HUES64 (cell line): ENCODE measurements around the gene APOBEC2.

Experiments
- H3K27ac ChIP-seq: 2 replicates; pipeline ENCODE4 v1.7.0; 2013; ENCODE audit warnings: low read depth, low read length, inconsistent platforms
- H3K27me3 ChIP-seq: 2 replicates; pipeline ENCODE4 v1.6.1; 2013; ENCODE audit warnings: mild to moderate bottlenecking, low read length; ENCODE audit not compliant: insufficient read depth
- H3K36me3 ChIP-seq: 2 replicates; pipeline ENCODE4 v1.6.1; 2013; ENCODE audit warnings: mild to moderate bottlenecking, low read length; ENCODE audit not compliant: insufficient read depth
- H3K4me1 ChIP-seq: 2 replicates; pipeline ENCODE4 v1.6.1; 2013; ENCODE audit warnings: mild to moderate bottlenecking, low read length, moderate library complexity; ENCODE audit not compliant: insufficient read depth
- H3K4me3 ChIP-seq: 2 replicates; pipeline ENCODE4 v1.5.1; 2013; ENCODE audit warnings: mild to moderate bottlenecking, low read length, moderate library complexity
- H3K9ac ChIP-seq: 2 replicates; pipeline ENCODE4 v1.6.1; 2013; ENCODE audit warnings: mild to moderate bottlenecking, low read depth, low read length
- H3K9me3 ChIP-seq: 2 replicates; pipeline ENCODE4 v1.6.1; 2013; ENCODE audit warnings: low read depth, low read length; ENCODE audit not compliant: insufficient read depth
- WGBS: fragments of 150-250, 120-280 bp; methylation state at CpG from one replicate; pipeline ENCODE4 v1.1.7; 2013; ENCODE audit warnings: missing lambda C conversion rate; 5-methylcytosine and 5-hydroxymethylcytosine counted together

APOBEC2 gene

GRCh38 chr6:41047745-41048732 lies 5.0 kb upstream of the APOBEC2 start:
- Histone ChIP-seq H3K9me3 (no peaks in the 10 kb centered on the region), H3K9ac (no peak overlapping the region), H3K36me3 (no peaks in the 10 kb centered on the region), H3K27ac (no peak overlapping the region), H3K27me3 (no peaks in the 10 kb centered on the region), H3K4me1 (no peaks in the 10 kb centered on the region), H3K4me3 (no peak overlapping the region)
- 90% methylated on average over 9 of the region's 9 CpGs for WGBS

GRCh38 chr6:41049521-41049920 lies 3.5 kb upstream of the APOBEC2 start:
- H3K27ac ChIP-seq, result no peak overlapping the region
- no peak overlapping the region for H3K9ac ChIP-seq
- WGBS, result 58% methylated on average over 1 of the region's 1 CpG
- H3K4me1 ChIP-seq, result 0 out of 2 replicates have a peak, but pooled peaks cover 3% of the 10 kb centered on the region
- no peaks in the 10 kb centered on the region for H3K36me3 ChIP-seq
- H3K4me3 ChIP-seq, result no peak overlapping the region
- H3K27me3 ChIP-seq, result no peaks in the 10 kb centered on the region
- no peaks in the 10 kb centered on the region for H3K9me3 ChIP-seq

GRCh38 chr6:41049955-41050354 lies 3.0 kb upstream of the APOBEC2 start:
- H3K27me3 ChIP-seq, result no peaks in the 10 kb centered on the region
- H3K9me3 ChIP-seq, result no peaks in the 10 kb centered on the region
- no peak overlapping the region for H3K9ac ChIP-seq
- H3K4me1 ChIP-seq, result 0 out of 2 replicates have a peak, but pooled peaks cover 3% of the 10 kb centered on the region
- H3K4me3 ChIP-seq, result no peak overlapping the region
- 88% methylated on average over 7 of the region's 7 CpGs for whole genome bisulfite sequencing
- H3K27ac ChIP-seq, result no peak overlapping the region
- no peaks in the 10 kb centered on the region for H3K36me3 ChIP-seq

GRCh38 chr6:41050536-41050935 lies 2.5 kb upstream of the APOBEC2 start:
- no peak overlapping the region for H3K4me3 ChIP-seq
- no peaks in the 10 kb centered on the region for H3K9me3 ChIP-seq
- H3K27ac ChIP-seq, result no peak overlapping the region
- 0 out of 2 replicates have a peak, but pooled peaks cover 3% of the 10 kb centered on the region for H3K4me1 ChIP-seq
- H3K36me3 ChIP-seq, result no peaks in the 10 kb centered on the region
- 94% methylated on average over 3 of the region's 3 CpGs for WGBS
- H3K9ac ChIP-seq, result no peak overlapping the region
- H3K27me3 ChIP-seq, result no peaks in the 10 kb centered on the region

- no peaks in the 10 kb centered on the region for H3K9me3 ChIP-seq
- no peak overlapping the region for H3K4me3 ChIP-seq
- H3K36me3 ChIP-seq, result no peaks in the 10 kb centered on the region
- no peaks in the 10 kb centered on the region for H3K27me3 ChIP-seq
- WGBS, result 82% methylated on average over 5 of the region's 5 CpGs
- no peak overlapping the region for H3K9ac ChIP-seq
- H3K4me1 ChIP-seq, result 0 out of 2 replicates have a peak, but pooled peaks cover 3% of the 10 kb centered on the region
- H3K27ac ChIP-seq, result no peak overlapping the region
Observed at GRCh38 chr6:41051873-41052272, 1.1 kb upstream of the APOBEC2 start.

GRCh38 chr6:41054511-41054910 lies 1.5 kb downstream of the APOBEC2 start:
- Histone ChIP-seq H3K9me3 (no peaks in the 10 kb centered on the region), H3K9ac (no peak overlapping the region), H3K27ac (no peak overlapping the region), H3K4me1 (peaks cover 10% of the 10 kb centered on the region; the same call in 1 of the 2 replicates), H3K4me3 (no peak overlapping the region), H3K27me3 (no peaks in the 10 kb centered on the region), H3K36me3 (no peaks in the 10 kb centered on the region)
- 95% methylated on average over 3 of the region's 3 CpGs for WGBS

- WGBS, result 85% methylated on average over 3 of the region's 3 CpGs
- H3K36me3 ChIP-seq, result no peaks in the 10 kb centered on the region
- no peaks in the 10 kb centered on the region for H3K27me3 ChIP-seq
- no peak overlapping the region for H3K9ac ChIP-seq
- H3K4me3 ChIP-seq, result no peak overlapping the region
- peaks cover 10% of the 10 kb centered on the region; the same call in 1 of the 2 replicates for H3K4me1 ChIP-seq
- H3K27ac ChIP-seq, result no peak overlapping the region
- H3K9me3 ChIP-seq, result no peaks in the 10 kb centered on the region
Observed at GRCh38 chr6:41055149-41055548, 2.1 kb downstream of the APOBEC2 start.

GRCh38 chr6:41056768-41057490 lies 3.9 kb downstream of the APOBEC2 start:
- H3K9ac ChIP-seq, result no peak overlapping the region
- H3K4me1 ChIP-seq, result peaks cover 10% of the 10 kb centered on the region; the same call in 1 of the 2 replicates
- H3K9me3 ChIP-seq, result no peaks in the 10 kb centered on the region
- no peaks in the 10 kb centered on the region for H3K27me3 ChIP-seq
- no peak overlapping the region for H3K27ac ChIP-seq
- peaks cover 12% of the 10 kb centered on the region for H3K36me3 ChIP-seq
- H3K4me3 ChIP-seq, result no peak overlapping the region
- WGBS, result 86% methylated on average over 6 of the region's 6 CpGs

- peaks cover 21% of the 10 kb centered on the region for H3K36me3 ChIP-seq
- H3K9ac ChIP-seq, result no peak overlapping the region
- no peak overlapping the region for H3K27ac ChIP-seq
- H3K4me3 ChIP-seq, result no peak overlapping the region
- no peaks in the 10 kb centered on the region for H3K9me3 ChIP-seq
- no peaks in the 10 kb centered on the region for H3K27me3 ChIP-seq
- WGBS, result 77% methylated on average over 2 of the region's 2 CpGs
- H3K4me1 ChIP-seq, result peaks cover 7% of the 10 kb centered on the region; the same call in 1 of the 2 replicates
Observed at GRCh38 chr6:41058783-41059181, 5.8 kb downstream of the APOBEC2 start.

GRCh38 chr6:41059556-41059955 lies 6.6 kb downstream of the APOBEC2 start:
- no peak overlapping the region for H3K9ac ChIP-seq
- 100% methylated on average over 1 of the region's 1 CpG for WGBS
- peaks cover 7% of the 10 kb centered on the region; the same call in 1 of the 2 replicates for H3K4me1 ChIP-seq
- H3K36me3 ChIP-seq, result peaks cover 27% of the 10 kb centered on the region
- H3K9me3 ChIP-seq, result no peaks in the 10 kb centered on the region
- no peaks in the 10 kb centered on the region for H3K27me3 ChIP-seq
- no peak overlapping the region for H3K27ac ChIP-seq
- no peak overlapping the region for H3K4me3 ChIP-seq

GRCh38 chr6:41061196-41061726 lies 8.3 kb downstream of the APOBEC2 start:
- Histone ChIP-seq H3K4me1 (peaks cover 7% of the 10 kb centered on the region; the same call in 1 of the 2 replicates), H3K4me3 (no peak overlapping the region), H3K27me3 (no peaks in the 10 kb centered on the region), H3K27ac (no peak overlapping the region), H3K9ac (no peak overlapping the region), H3K36me3 (peaks cover 44% of the 10 kb centered on the region), H3K9me3 (no peaks in the 10 kb centered on the region)
- WGBS, result 95% methylated on average over 13 of the region's 13 CpGs
